ENCODE measurements around the gene BCL11B. TPM values are rescaled to one million over a fixed set of nuclear protein-coding genes. Genes with fewer than 3 reads are reported as not detected.

BCL11B gene
- total RNA-seq, 1 donor from 2014 or later: 0.85 TPM

DNA sequence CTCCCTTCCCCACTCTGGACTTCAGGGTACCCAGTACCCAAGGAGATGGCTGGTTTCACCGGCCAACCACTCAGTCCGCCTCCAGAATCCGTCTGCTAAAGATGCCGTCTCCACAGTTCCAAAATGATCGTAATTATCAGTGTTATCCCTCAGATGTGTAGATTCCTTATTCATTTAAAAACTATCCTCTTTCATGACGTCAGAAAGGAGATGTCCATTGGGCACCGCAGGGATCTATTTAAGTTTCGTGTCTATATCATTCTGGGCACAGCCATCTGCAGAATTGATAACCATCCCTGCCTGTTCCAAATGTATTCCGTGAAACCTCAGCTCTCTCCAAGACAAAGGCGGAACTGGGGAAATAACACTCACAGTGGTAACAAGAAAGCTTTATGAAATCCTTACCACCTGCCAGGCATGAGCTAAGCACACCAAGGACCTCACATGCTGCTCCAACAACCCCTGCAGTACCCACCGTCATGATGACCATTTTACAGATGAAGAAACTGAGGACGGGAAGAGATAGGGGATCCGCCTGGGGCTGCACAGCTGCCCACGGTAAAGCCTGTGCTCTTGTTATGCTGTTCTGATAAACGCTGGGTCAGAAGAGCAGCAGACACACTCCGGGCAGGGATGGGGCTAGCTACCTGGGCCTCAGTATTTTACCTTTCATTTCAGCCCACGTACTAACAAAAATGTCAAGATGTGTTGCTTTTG is 90.0 kb downstream of the BCL11B start:
- no peak for TF ChIP-seq CTCF (IDR thresholded peaks at IDR 0.05)
- no peaks in the 10 kb centered on the region for H3K27me3 ChIP-seq

GRCh38 chr14:99181241-99181640 is 90.8 kb downstream of the BCL11B start:
- H3K36me3 ChIP-seq: no peaks in the 10 kb centered on the region
- H3K4me3 ChIP-seq: no peak overlapping the region
- intact Hi-C loops (cut with DNase I): no loop called here
- no peak for TF ChIP-seq CTCF (IDR thresholded peaks at IDR 0.05)
- H3K27ac ChIP-seq: no peak overlapping the region
- no peaks in the 10 kb centered on the region for H3K4me1 ChIP-seq
- no peaks in the 10 kb centered on the region for H3K9me3 ChIP-seq
- H3K27me3 ChIP-seq: no peaks in the 10 kb centered on the region
- no peak for DNase-seq (ENCODE audit: low spot score in 2 of 2)

More for the DNA sequence above, 90.0 kb downstream of the BCL11B start:
- H3K4me1 ChIP-seq: no peaks in the 10 kb centered on the region
- intact Hi-C loops (cut with DNase I): no loop called here
- no peak overlapping the region for H3K4me3 ChIP-seq
- H3K27ac ChIP-seq: no peak overlapping the region
- H3K36me3 ChIP-seq: no peaks in the 10 kb centered on the region
- DNase-seq (ENCODE audit: low spot score in 2 of 2): no peak
- H3K9me3 ChIP-seq: no peaks in the 10 kb centered on the region

GRCh38 chr14:99179946-99180345 is 92.1 kb downstream of the BCL11B start:
- no peaks in the 10 kb centered on the region for H3K4me1 ChIP-seq
- no peak overlapping the region for H3K4me3 ChIP-seq
- no peak for DNase-seq (ENCODE audit: low spot score in 2 of 2)
- H3K27ac ChIP-seq: no peak overlapping the region
- no peaks in the 10 kb centered on the region for H3K9me3 ChIP-seq
- intact Hi-C loops (cut with DNase I): no loop called here
- no peaks in the 10 kb centered on the region for H3K27me3 ChIP-seq
- H3K36me3 ChIP-seq: no peaks in the 10 kb centered on the region
- TF ChIP-seq CTCF (IDR thresholded peaks at IDR 0.05): no peak

- Histone ChIP-seq H3K9me3 (no peaks in the 10 kb centered on the region), H3K27ac (no peak overlapping the region), H3K36me3 (no peaks in the 10 kb centered on the region), H3K27me3 (no peaks in the 10 kb centered on the region), H3K4me3 (no peak overlapping the region), H3K4me1 (no peaks in the 10 kb centered on the region)
- no peak for DNase-seq (ENCODE audit: low spot score in 2 of 2)
- TF ChIP-seq CTCF (IDR thresholded peaks at IDR 0.05): no peak
- intact Hi-C loops (cut with DNase I): no loop called here
Observed at GRCh38 chr14:99179506-99179905, 92.5 kb downstream of the BCL11B start.

DNA sequence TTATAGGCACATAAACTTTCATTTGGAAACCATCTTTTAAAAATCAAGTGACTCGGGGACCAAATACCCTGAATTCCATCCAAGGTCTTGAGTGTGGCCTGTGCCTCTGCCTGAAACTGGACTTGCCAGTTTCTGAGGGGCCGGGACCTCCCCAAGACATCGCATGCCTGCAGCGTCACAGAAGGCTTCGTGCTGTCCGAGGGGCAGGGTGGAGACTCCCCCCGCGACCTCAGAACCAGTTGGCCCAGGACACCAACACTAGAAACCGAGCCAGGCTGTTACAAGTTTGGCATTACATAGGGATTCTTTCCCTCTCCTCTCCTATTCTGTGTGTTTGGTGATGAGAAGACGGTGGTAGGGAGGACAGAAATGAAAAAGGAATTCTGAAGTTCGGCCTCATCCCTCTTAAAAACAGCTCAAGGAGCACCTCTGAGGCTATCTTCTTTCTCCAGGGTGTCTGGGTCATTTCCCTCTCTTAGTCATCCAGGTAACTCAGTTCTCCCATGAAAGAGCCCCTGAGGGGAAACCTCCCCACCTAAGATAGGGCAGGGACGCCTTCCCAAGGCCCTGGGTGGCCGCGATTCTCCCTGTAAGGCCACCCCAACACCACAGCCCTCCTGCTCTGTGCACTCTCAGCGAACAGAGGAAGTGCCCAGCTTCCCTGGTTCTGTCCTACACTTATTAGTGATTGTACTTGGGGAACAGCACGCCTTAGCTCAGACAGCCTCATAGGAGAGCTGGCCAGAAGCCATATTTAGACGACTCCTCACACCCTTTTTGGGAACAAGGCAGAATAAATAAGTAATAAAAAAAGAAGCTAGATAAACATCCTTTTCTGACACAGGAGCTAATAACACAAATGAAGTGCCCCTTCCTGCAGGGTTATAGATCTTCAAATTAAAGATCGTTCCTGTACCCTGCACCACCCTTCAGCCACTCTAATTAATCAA is 93.8 kb downstream of the BCL11B start:
- H3K36me3 ChIP-seq: no peaks in the 10 kb centered on the region
- H3K9me3 ChIP-seq: no peaks in the 10 kb centered on the region
- DNase-seq (ENCODE audit: low spot score in 2 of 2): peak in 1 of 2 donors; percentile 60
- no peak overlapping the region for H3K4me3 ChIP-seq
- intact Hi-C loops (cut with DNase I): no loop called here
- H3K27ac ChIP-seq: no peak overlapping the region
- H3K27me3 ChIP-seq: no peaks in the 10 kb centered on the region
- no peaks in the 10 kb centered on the region for H3K4me1 ChIP-seq
- TF ChIP-seq CTCF (IDR thresholded peaks at IDR 0.05): no peak
